GM19324 (cell line): ENCODE data around the gene DONSON.
"Not testable (repeated sequence)": the region's sequence is repeated elsewhere in the genome, so short reads cannot be mapped to it uniquely, and the experiment has no call there.

ENCODE experiments used
- ATAC-seq: cut with Tn5 transposase; IDR thresholded peaks from one replicate; pipeline ENCODE4 v1.9.1; 2021; ENCODE audit warnings: mild to moderate bottlenecking, moderate library complexity; ENCODE audit not compliant: unreplicated experiment, low FRiP score

The DONSON gene

DNA sequence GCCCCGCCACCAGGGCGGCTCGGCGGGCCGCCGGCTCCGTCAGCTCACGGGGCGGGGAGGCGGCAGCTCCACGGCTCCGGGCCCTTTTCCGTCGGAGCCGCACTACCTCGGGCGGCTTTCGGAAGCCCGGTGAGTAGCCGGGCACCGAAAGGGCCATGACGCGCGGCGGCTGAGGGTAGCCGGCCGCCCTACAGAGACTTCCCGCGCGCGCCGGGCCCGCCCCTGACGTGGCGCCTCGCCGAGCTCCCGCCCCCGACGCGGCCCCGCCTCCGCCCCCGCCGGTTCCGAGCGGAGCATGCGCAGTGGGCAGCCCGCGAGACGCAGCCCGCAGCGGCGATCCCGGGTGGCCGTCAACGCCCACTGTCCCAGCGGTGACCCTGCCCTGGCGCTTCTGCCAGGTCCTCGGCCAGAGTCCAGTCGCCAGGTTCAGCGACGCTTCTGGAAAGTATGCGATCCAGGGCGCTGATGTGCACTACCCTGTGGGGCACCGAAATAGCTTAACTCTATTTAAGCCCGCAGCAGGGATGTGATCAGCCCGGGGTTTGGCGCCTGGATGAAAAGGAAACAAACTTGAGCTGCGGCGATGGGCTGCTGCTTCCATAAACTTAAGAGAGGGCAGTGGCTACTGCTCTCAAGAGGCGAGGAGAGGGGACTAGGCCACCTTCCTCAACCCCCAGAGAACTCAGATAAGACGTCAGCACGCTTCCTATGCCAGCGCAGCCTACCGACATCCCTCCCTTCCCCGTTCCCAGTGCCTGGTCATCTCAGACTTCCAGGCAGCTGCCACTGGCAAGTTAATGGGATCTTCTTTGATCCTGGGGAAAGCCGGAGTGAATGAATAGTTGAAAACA lies at the start of gene DONSON:
TSS of gene DONSON (minus strand) at position 200 of the 851 bp plus-strand sequence. CDS start at position 157, 43 bp downstream.
- ATAC-seq, result peak; percentile 94

- ATAC-seq, result no peak
Measured at GRCh38 chr21:33634254-33634653, 45.8 kb upstream of the DONSON start.

- ATAC-seq, result not testable (repeated sequence)
Measured at GRCh38 chr21:33626151-33626550, 37.7 kb upstream of the DONSON start.

DNA sequence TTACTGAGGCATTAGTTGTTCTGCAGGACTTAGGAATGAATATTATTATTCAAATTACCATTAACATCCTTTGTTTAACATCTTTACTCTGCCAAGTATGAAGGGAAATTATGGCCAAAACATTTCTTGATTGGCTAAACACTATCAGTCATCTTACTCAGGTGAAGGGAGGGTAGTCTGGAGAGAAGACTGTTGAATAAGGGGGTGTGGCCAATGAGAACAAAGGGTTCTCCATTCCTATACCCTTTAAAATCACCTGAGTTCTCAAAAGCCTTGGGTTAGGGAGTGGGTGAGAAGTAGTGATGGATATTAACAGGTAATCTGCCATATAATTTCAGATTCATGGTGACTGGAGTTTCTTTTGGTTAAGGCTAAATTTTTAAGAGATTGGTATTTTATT lies 33.8 kb upstream of the DONSON start:
- no peak for ATAC-seq

DNA sequence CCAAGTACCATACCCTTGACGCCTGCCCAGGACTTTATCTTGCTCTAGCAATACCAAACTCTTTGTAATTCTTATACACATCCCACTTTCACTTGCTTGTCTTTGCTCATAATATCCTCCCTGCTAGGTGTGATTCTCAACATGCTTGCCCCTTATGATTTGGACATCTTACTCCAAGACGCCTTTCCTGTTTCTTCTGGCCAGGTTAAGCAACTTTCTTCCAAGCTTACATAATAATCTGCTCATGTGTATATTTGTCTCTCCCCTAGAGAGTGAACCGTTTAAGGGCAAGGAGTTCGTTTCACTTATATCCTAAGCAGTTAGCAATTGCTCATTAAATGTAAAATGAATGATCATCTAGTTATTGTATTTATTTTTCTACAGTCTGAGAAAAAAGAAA lies 31.2 kb upstream of the DONSON start:
- ATAC-seq, result no peak

DNA sequence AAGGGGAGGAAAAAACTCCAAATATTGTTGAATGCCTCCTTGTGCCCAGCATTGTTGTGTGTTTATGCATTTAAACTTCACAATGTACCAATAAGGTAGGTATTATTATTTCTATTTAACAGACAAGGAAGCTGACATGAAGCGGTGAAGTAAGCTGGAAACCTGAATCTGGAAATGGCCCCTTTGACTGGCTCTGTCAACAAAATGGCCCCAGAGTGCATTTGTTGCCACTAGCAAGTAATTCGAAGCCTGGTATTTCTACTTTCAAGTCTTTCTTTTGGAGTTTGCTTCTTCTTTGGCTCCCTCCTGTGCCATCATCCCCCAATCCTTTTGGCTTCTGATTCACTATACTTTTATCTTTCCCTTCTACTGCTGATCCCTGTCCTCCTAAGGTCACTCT lies 29.9 kb upstream of the DONSON start:
- no peak for ATAC-seq

GRCh38 chr21:33617565-33617964 lies 29.1 kb upstream of the DONSON start:
- ATAC-seq, result not testable (repeated sequence)

- ATAC-seq, result no peak
Measured at GRCh38 chr21:33611006-33611744, 22.7 kb upstream of the DONSON start.

GRCh38 chr21:33608559-33608958 lies 20.1 kb upstream of the DONSON start:
- no peak for ATAC-seq

GRCh38 chr21:33598051-33598450 lies 9.6 kb upstream of the DONSON start:
- ATAC-seq, result no peak

- peak; percentile 49 for ATAC-seq
Measured at GRCh38 chr21:33587792-33588484, 546 bp downstream of the DONSON start.

- ATAC-seq, result no peak
Measured at GRCh38 chr21:33586927-33587326, 1.6 kb downstream of the DONSON start.

GRCh38 chr21:33584455-33584854 lies 4.0 kb downstream of the DONSON start:
- no peak for ATAC-seq

DNA sequence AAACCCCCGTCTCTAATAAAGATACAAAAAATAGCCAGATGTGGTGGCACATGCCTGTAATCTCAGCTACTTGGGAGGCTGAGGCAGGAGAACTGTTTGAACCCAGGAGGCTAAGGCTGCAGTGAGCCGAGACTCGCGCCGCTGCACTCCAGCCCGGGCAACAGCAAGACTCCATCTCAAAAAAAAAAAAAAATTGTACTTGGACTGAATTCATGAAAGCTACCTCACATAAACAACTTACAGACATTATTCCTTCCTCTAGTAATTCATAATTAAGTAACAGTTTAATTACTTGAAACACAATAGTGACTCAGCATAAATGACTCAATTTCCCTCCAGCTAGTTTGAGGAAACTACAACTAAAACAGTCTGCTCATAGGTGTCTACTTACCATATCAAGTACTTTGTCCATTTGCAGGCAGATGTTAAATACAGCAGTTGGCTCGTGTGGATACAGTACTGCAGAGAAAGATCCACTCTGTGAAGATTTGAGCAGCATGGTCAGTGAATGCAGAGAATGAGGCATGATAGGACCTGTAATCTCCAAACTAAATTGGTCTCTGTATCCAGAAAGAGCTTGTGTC lies 9.4 kb downstream of the DONSON start:
- ATAC-seq, result no peak

- ATAC-seq, result no peak
Measured at GRCh38 chr21:33578214-33578613, 10.3 kb downstream of the DONSON start.

DNA sequence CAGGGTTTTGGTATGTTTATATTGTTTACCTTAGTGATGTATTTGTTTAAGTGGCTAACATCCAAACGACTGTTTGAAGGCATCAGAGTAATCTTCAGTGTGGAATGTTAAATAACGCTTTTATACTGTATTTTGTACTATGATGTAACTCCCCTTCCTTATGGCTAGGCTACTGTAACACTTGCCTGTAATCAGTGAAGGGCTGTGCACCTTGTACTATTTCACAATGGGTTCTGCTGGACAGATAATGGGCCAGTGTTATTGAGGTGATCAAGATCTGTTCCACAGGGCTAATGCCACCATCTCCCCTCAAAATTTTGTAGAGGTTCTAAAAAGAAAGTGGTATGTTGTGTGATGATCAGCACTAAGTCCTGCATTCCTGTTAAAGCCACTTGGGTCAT lies 11.7 kb downstream of the DONSON start:
- not testable (repeated sequence) for ATAC-seq

GRCh38 chr21:33572350-33572749 lies 16.1 kb downstream of the DONSON start:
- no peak for ATAC-seq

GRCh38 chr21:33569991-33570390 lies 18.5 kb downstream of the DONSON start:
- ATAC-seq, result no peak

GRCh38 chr21:33568448-33568847 lies 20.0 kb downstream of the DONSON start:
- ATAC-seq, result no peak

DNA sequence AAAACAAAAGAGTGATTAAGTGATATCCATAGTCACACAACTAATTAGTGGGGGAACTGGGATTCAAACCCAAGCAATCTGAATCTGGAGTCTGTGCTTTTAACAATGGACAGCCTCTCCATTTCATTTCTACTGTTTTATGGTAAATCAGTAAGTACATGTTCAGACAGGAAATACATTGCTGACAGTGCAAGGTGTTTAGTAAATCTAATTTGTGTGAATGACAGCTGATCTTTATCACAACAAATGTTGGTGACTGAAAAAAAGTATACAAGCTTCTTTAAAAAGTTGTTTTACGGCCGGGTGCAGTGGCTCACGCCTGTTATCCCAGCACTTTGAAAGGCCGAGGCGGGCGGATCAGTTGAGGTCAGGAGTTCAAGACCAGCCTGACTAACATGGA lies 20.6 kb downstream of the DONSON start:
- no peak for ATAC-seq

- ATAC-seq, result no peak
Measured at GRCh38 chr21:33566514-33566913, 22.0 kb downstream of the DONSON start.
